H1 (cell line): ENCODE measurements around the gene CALD1. TPM values are rescaled to one million over a fixed set of nuclear protein-coding genes. Genes with fewer than 3 reads are reported as not detected.

ENCODE experiments used
- CTCF ChIA-PET: fragments of 300-600 bp; sonication (Branson Sonifier 250); formaldehyde crosslinking; loops from one replicate; lab custom pipeline; 2021; ENCODE audit not compliant: partially characterized antibody; lab: Charles Lee
- POLR2A ChIA-PET: fragments of 300-600 bp; sonication (Branson Sonifier 250); formaldehyde crosslinking; loops from one replicate; lab custom pipeline; 2021; ENCODE audit warnings: inconsistent platforms; ENCODE audit not compliant: partially characterized antibody; lab: Charles Lee
- DNase-seq, 2 experiments: peaks; one replicate each; pipeline versions ENCODE4 v3.0.0 to v3.0.0-alpha.2; 2010 to 2022; ENCODE audit warnings: low spot score in 2 of 2, low read depth in 1 of 2, mixed read lengths in 1 of 2
- FAIRE-seq: peaks from 2 replicates; lab custom pipeline; 2011; peaks lifted over from hg19 to GRCh38; lab: Jason Lieb, UNC
- H2AFZ ChIP-seq: 2 replicates; pipeline ENCODE4 v1.8.1; 2012; ENCODE audit warnings: low read length, inconsistent platforms
- H2AK5ac ChIP-seq: 2 replicates; pipeline ENCODE4 v1.6.1; 2013; ENCODE audit warnings: low read depth, low read length
- H2BK120ac ChIP-seq: replicated peaks from 2 replicates; pipeline ENCODE3; 2013; ENCODE audit warnings: low read depth, low read length, inconsistent platforms
- H2BK12ac ChIP-seq: 2 replicates; pipeline ENCODE4 v1.6.1; 2013; ENCODE audit warnings: low read depth, low read length
- H2BK15ac ChIP-seq: 2 replicates; pipeline ENCODE4 v1.6.1; 2013; ENCODE audit warnings: low read length
- H2BK20ac ChIP-seq: 2 replicates; pipeline ENCODE4 v1.6.1; 2013; ENCODE audit warnings: low read length
- H2BK5ac ChIP-seq: 2 replicates; pipeline ENCODE4 v1.6.1; 2013; ENCODE audit warnings: low read depth, low read length
- H3K14ac ChIP-seq: 2 replicates; pipeline ENCODE4 v1.6.1; 2013; ENCODE audit warnings: inconsistent platforms; ENCODE audit not compliant: insufficient read length
- H3K18ac ChIP-seq: 2 replicates; pipeline ENCODE4 v1.6.1; 2013; ENCODE audit warnings: low read length; ENCODE audit errors: extremely low read depth
- H3K23ac ChIP-seq: 2 replicates; pipeline ENCODE4 v1.6.1; 2013; ENCODE audit warnings: inconsistent platforms; ENCODE audit not compliant: insufficient read length
- H3K23me2 ChIP-seq: 2 replicates; pipeline ENCODE4 v1.6.1; 2013; ENCODE audit warnings: low read depth, low read length
- H3K27ac ChIP-seq: 2 replicates; pipeline ENCODE4 v1.6.1; 2011; ENCODE audit warnings: low read depth, low read length, inconsistent platforms
- H3K27me3 ChIP-seq, 4 experiments: replicated peaks in 1 of 4; 1 replicate in 1 of 4; 2 replicates in 3 of 4; pipeline versions ENCODE4 v1.6.1 to v1.8.1; 2011 to 2013; ENCODE audit warnings: low read length in 3 of 4, mild to moderate bottlenecking in 3 of 4, inconsistent platforms in 2 of 4, mixed read lengths in 2 of 4, moderate library complexity in 1 of 4; ENCODE audit not compliant: control insufficient read depth in 3 of 4, insufficient read depth in 3 of 4; ENCODE audit errors: extremely low read depth in 1 of 4
- H3K36me3 ChIP-seq, 4 experiments: 2 replicates each; pipeline versions ENCODE4 v1.6.1 to v1.8.1; 2011 to 2013; ENCODE audit warnings: mild to moderate bottlenecking in 4 of 4, low read length in 3 of 4, moderate library complexity in 2 of 4, control low read depth in 1 of 4, inconsistent platforms in 1 of 4; ENCODE audit not compliant: insufficient read depth in 4 of 4, control insufficient read depth in 2 of 4
- H3K4ac ChIP-seq: replicated peaks from 2 replicates; pipeline ENCODE3; 2013; ENCODE audit warnings: low read length, low read depth, mixed read lengths, inconsistent platforms; ENCODE audit not compliant: insufficient read length
- H3K4me1 ChIP-seq, 4 experiments: replicated peaks in 1 of 4; 1 replicate in 1 of 4; 2 replicates in 3 of 4; pipeline versions ENCODE4 v1.6.1 to v1.8.1; 2011 to 2013; ENCODE audit warnings: low read length in 3 of 4, inconsistent platforms in 2 of 4, mixed read lengths in 1 of 4; ENCODE audit not compliant: insufficient read depth in 4 of 4, control insufficient read depth in 3 of 4
- H3K4me2 ChIP-seq, 2 experiments: 2 replicates each; pipeline versions ENCODE4 v1.6.1 to v1.8.1; 2011 to 2013; ENCODE audit warnings: low read depth in 2 of 2, low read length in 2 of 2, control low read depth in 1 of 2, inconsistent platforms in 1 of 2, mild to moderate bottlenecking in 1 of 2; ENCODE audit not compliant: insufficient read depth in 1 of 2
- H3K4me3 ChIP-seq, 4 experiments: fragments of 200-600, 300-600 bp in 1 of 4; sonication (generic), shearing (Covaris generic), sonication (Bioruptor Twin) in 1 of 4; 2 replicates each; pipeline versions ENCODE4 v1.5.1 to v1.8.1; 2011 to 2016; ENCODE audit warnings: low read length in 4 of 4, low read depth in 3 of 4, control low read depth in 2 of 4, inconsistent platforms in 2 of 4, mild to moderate bottlenecking in 2 of 4, mixed read lengths in 1 of 4, moderate library complexity in 1 of 4; ENCODE audit not compliant: insufficient read depth in 2 of 4; ENCODE audit errors: extremely low read depth in 1 of 4
- H3K56ac ChIP-seq: replicated peaks from 2 replicates; pipeline ENCODE3; 2013; ENCODE audit warnings: low read depth, mild to moderate bottlenecking, mixed read lengths, low read length, inconsistent platforms; ENCODE audit not compliant: insufficient read length
- H3K79me1 ChIP-seq: 2 replicates; pipeline ENCODE4 v1.6.1; 2013; ENCODE audit warnings: low read depth, low read length, control low read depth
- H3K79me2 ChIP-seq, 2 experiments: 2 replicates each; pipeline versions ENCODE4 v1.6.1 to v1.8.1; 2012 to 2013; ENCODE audit warnings: low read length in 2 of 2, mild to moderate bottlenecking in 2 of 2, inconsistent platforms in 1 of 2; ENCODE audit not compliant: insufficient read depth in 2 of 2, control insufficient read depth in 1 of 2
- H3K9ac ChIP-seq, 4 experiments: replicated peaks in 1 of 4; 1 replicate in 1 of 4; 2 replicates in 3 of 4; pipeline versions ENCODE4 v1.6.1 to v1.8.1; 2011 to 2013; ENCODE audit warnings: low read depth in 3 of 4, low read length in 3 of 4, control low read depth in 2 of 4, mild to moderate bottlenecking in 2 of 4, moderate library complexity in 2 of 4, inconsistent platforms in 1 of 4; ENCODE audit errors: extremely low read depth in 1 of 4
- H3K9me3 ChIP-seq, 2 experiments: 2 replicates each; pipeline versions ENCODE4 v1.6.1 to v1.8.1; 2012 to 2013; ENCODE audit warnings: mild to moderate bottlenecking in 2 of 2, moderate library complexity in 2 of 2, control low read depth in 1 of 2, inconsistent platforms in 1 of 2, low read depth in 1 of 2, low read length in 1 of 2, mixed read lengths in 1 of 2; ENCODE audit not compliant: insufficient read depth in 2 of 2
- H4K20me1 ChIP-seq, 2 experiments: replicated peaks in 1 of 2; 2 replicates each; pipeline versions ENCODE3 to v1.8.1; 2011 to 2013; ENCODE audit warnings: inconsistent platforms in 2 of 2, low read length in 2 of 2, mild to moderate bottlenecking in 1 of 2; ENCODE audit not compliant: insufficient read depth in 2 of 2, control insufficient read depth in 1 of 2
- H4K5ac ChIP-seq: 2 replicates; pipeline ENCODE4 v1.6.1; 2013; ENCODE audit warnings: low read length, low read depth, mixed read lengths, inconsistent platforms; ENCODE audit not compliant: insufficient read length
- H4K8ac ChIP-seq: 2 replicates; pipeline ENCODE4 v1.8.0; 2013; ENCODE audit warnings: mild to moderate bottlenecking, moderate library complexity, low read length, inconsistent platforms; ENCODE audit not compliant: insufficient read depth; ENCODE audit errors: extremely low read depth
- H4K91ac ChIP-seq: replicated peaks from 2 replicates; pipeline ENCODE3; 2013; ENCODE audit warnings: low read length, mixed read lengths, inconsistent platforms; ENCODE audit not compliant: insufficient read length
- BCL11A ChIP-seq, 2 experiments: IDR thresholded peaks; one replicate each; pipeline ENCODE4 v1.6.1; 2011; ENCODE audit warnings: low read depth in 2 of 2, low read length in 2 of 2, mild to moderate bottlenecking in 2 of 2
- CEBPB ChIP-seq: IDR thresholded peaks from 2 replicates; pipeline ENCODE4 v1.6.1; 2012; ENCODE audit warnings: low read depth, low read length
- EZH2 ChIP-seq: fragments of 200-600 bp; sonication (generic); IDR thresholded peaks from 2 replicates; pipeline ENCODE4 v1.7.1; 2012; ENCODE audit warnings: low read depth, mild to moderate bottlenecking, moderate library complexity, low read length, inconsistent platforms; ENCODE audit not compliant: severe bottlenecking
- JUN ChIP-seq: IDR thresholded peaks from 2 replicates; pipeline ENCODE4 v1.6.1; 2011; ENCODE audit warnings: low read depth, mild to moderate bottlenecking, improper control_type of control experiment, low read length
- RFX5 ChIP-seq: IDR thresholded peaks from 2 replicates; pipeline ENCODE4 v1.6.1; 2011; ENCODE audit warnings: low read depth, low read length, improper control_type of control experiment, borderline replicate concordance
- WGBS, 2 experiments: shearing (Covaris generic) in 1 of 2; methylation state at CpG; one replicate each; pipeline versions ENCODE4 v1.1.6 to v1.1.7; 2013 to 2015; ENCODE audit warnings: low lambda C conversion rate in 2 of 2, mixed read lengths in 2 of 2, inconsistent platforms in 1 of 2, low coverage in 1 of 2, missing lambda C conversion rate in 1 of 2; ENCODE audit not compliant: insufficient replicate concordance in 2 of 2, insufficient coverage in 1 of 2, insufficient read length in 1 of 2; ENCODE audit errors: extremely low coverage in 1 of 2, missing lambda C conversion rate in 1 of 2; 5-methylcytosine and 5-hydroxymethylcytosine counted together
- polyA plus RNA-seq, 7 experiments: library from polyadenylated mRNA; depleted of rRNA in 3 of 7; stranded (reverse) in 5 of 7; unstranded in 2 of 7; fragments of >200 nt in 5 of 7; fragments of 200-250 nt in 2 of 7; gene quantifications; 1 replicate in 5 of 7; 2 replicates in 1 of 7; 4 replicates in 1 of 7; pipeline versions ENCODE4 v1.2.1 to v1.2.3, GENCODE V29; 2011 to 2013; ENCODE audit warnings: missing spikeins in 2 of 7, mixed read lengths in 2 of 7
- total RNA-seq: library from RNA; stranded (reverse); fragmentation: NEBNext Ultra II Directional; extraction: Animal tissue kit (Norgen Biotek cat#: 25700); gene quantifications from 2 replicates; pipeline ENCODE4 v1.2.1, GENCODE V29; 2021

CALD1 gene
- total and polyA plus RNA-seq, 2 of the 8 experiments (the other 6 are each of a cell fraction or from before 2014, with no cell fraction given): 34.3 to 177 TPM

- no peak overlapping the region for H3K9ac ChIP-seq
Observed at GRCh38 chr7:134777470-134777869, 2.0 kb upstream of the CALD1 start.

More at GRCh38 chr7:134777470-134777869, 2.0 kb upstream of the CALD1 start:
- H4K8ac ChIP-seq: no peak overlapping the region
- peaks cover 3 to 16% (median 8%) of the 10 kb centered on the region in 4 experiments; a peak in 5 of 7 replicates for H3K4me1 ChIP-seq
- H4K5ac ChIP-seq: no peak overlapping the region
- no peak overlapping the region for H3K18ac ChIP-seq
- no peak overlapping the region for H3K56ac ChIP-seq
- DNase-seq (no peak), FAIRE-seq (no peak)
- peaks cover 0 to 27% of the 10 kb centered on the region in 2 experiments; a peak in 2 of 4 replicates for H3K79me2 ChIP-seq
- H2BK20ac ChIP-seq: no peak overlapping the region
- H3K23me2 ChIP-seq: peaks cover 5% of the 10 kb centered on the region
- H2AFZ ChIP-seq: no peak overlapping the region
- CTCF ChIA-PET: interaction anchor here (0.6 kb wide), 1 partner anchor 143 kb away, joined by 3 read pairs; no protein-coding TSS in a partner anchor
- H3K4me2 ChIP-seq: no peak overlapping the region
- no peaks in the 10 kb centered on the region for H3K79me1 ChIP-seq
- H2BK15ac ChIP-seq: no peak overlapping the region
- no peak overlapping the region for H3K23ac ChIP-seq
- WGBS, 2 experiments: 91% methylated on average over 3 of the region's 3 CpGs; no CpG with 5 or more reads in 1 of the 2 experiments
- H3K27ac ChIP-seq: no peak overlapping the region
- no peaks in the 10 kb centered on the region for H3K27me3 ChIP-seq
- H3K14ac ChIP-seq: no peak overlapping the region
- TF ChIP-seq BCL11A (IDR thresholded peaks at IDR 0.05; ENCODE audit: low read depth in 2 of 2, low read length in 2 of 2) (no peak), RFX5 (no peak), JUN (no peak), CEBPB (no peak), EZH2 (no peak)
- H3K36me3 ChIP-seq: no peaks in the 10 kb centered on the region
- no peak overlapping the region for H2BK12ac ChIP-seq
- H2BK120ac ChIP-seq: no peak overlapping the region
- POLR2A ChIA-PET: interaction anchor here (0.7 kb wide), 1 partner anchor 33 kb away, joined by 4 read pairs; no protein-coding TSS in a partner anchor
- no peak overlapping the region for H3K4me3 ChIP-seq
- no peak overlapping the region for H2BK5ac ChIP-seq
- no peak overlapping the region for H2AK5ac ChIP-seq
- H3K4ac ChIP-seq: no peak overlapping the region
- no peaks in the 10 kb centered on the region for H4K20me1 ChIP-seq
- H4K91ac ChIP-seq: no peak overlapping the region
- H3K9me3 ChIP-seq: no peaks in the 10 kb centered on the region
